Measurements from ENCODE around the gene MAGI2. TPM values are rescaled to one million over a fixed set of nuclear protein-coding genes. Genes with fewer than 3 reads are reported as not detected.
"Not testable (repeated sequence)": the region's sequence is repeated elsewhere in the genome, so short reads cannot be mapped to it uniquely, and the experiment has no call there.

Gene MAGI2
- total and polyA plus RNA-seq, 8 donors, result 1.3 to 4.0 (median 2.0) TPM

DNA sequence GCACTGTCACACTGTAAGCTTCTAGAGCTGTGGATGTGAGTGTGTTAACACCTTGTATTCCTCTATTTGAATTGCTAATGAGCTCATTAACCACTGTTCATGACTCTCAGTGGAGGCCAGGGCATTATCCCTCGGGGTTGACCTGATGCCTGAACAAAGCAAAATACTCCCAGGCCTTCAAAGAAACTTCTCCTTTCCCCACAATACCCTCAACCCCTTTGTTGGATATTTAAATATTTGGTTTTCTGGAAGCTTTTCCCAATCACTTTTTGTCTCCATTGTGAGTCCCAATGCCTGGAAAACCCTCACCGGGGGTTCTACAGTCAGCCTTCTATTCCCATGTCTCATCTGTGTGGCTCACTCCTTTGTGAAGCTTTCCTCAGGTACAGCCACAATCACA is 874.8 kb downstream of the MAGI2 start:
- 47 to 59% methylated on average over 2 of the region's 2 CpGs for WGBS, 2 donors
- TF ChIP-seq, protein P1, sequence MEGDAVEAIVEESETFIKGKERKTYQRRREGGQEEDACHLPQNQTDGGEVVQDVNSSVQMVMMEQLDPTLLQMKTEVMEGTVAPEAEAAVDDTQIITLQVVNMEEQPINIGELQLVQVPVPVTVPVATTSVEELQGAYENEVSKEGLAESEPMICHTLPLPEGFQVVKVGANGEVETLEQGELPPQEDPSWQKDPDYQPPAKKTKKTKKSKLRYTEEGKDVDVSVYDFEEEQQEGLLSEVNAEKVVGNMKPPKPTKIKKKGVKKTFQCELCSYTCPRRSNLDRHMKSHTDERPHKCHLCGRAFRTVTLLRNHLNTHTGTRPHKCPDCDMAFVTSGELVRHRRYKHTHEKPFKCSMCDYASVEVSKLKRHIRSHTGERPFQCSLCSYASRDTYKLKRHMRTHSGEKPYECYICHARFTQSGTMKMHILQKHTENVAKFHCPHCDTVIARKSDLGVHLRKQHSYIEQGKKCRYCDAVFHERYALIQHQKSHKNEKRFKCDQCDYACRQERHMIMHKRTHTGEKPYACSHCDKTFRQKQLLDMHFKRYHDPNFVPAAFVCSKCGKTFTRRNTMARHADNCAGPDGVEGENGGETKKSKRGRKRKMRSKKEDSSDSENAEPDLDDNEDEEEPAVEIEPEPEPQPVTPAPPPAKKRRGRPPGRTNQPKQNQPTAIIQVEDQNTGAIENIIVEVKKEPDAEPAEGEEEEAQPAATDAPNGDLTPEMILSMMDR (IDR thresholded peaks at IDR 0.05), result no peak
- Histone ChIP-seq H3K27me3 (no peaks in the 10 kb centered on the region), H3K36me3 (no peaks in the 10 kb centered on the region), H3K27ac (no peak overlapping the region), H3K4me3 (no peak overlapping the region), H3K4me1 (no peaks in the 10 kb centered on the region), H3K9me3 (no peaks in the 10 kb centered on the region)
- intact Hi-C loops (cut with DNase I), result no loop called here
- no peak for DNase-seq
- ATAC-seq, result no peak
- FAIRE-seq, result no peak

DNA sequence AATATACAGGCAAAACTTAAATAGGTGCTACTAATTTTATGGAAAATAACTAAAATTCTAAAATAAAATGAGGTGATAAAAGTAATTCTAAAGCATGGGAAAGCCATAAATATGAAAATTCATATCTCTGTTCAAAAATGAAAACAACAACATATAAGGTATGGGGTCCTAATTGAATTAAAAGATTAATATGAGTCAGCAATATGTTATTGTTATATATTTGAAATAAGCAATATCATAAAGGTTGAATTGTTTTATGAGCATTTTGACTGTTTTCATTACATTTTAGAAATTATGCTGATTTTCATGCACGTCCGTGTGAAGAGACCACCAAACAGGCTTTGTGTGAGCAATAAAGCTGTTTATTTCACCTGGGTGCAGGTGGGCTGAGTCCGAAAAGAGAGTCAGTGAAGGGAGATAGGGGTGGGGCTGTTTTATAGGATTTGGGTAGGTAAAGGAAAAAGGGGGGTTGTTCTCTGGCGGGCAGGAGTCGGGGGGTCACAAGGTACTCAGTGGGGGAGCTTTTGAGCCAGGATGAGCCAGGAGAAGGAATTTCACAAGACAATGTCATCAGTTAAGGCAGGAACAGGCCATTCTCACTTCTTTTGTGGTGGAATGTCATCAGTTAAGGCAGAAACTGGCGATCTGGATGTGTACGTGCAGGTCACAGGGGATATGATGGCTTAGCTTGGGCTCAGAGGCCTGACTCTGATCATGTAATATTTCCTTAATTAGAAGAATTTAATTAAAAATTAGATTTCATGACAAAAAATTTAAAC is 876.1 kb downstream of the MAGI2 start:
- WGBS, 2 donors, result 83 to 84% methylated on average over 6 to 7 of the region's 7 CpGs
- H3K27ac ChIP-seq; H3K4me1 ChIP-seq; H3K4me3 ChIP-seq; intact Hi-C loops (cut with DNase I); H3K27me3 ChIP-seq; ATAC-seq; H3K9me3 ChIP-seq; DNase-seq; FAIRE-seq; H3K36me3 ChIP-seq: not testable (repeated sequence)

DNA sequence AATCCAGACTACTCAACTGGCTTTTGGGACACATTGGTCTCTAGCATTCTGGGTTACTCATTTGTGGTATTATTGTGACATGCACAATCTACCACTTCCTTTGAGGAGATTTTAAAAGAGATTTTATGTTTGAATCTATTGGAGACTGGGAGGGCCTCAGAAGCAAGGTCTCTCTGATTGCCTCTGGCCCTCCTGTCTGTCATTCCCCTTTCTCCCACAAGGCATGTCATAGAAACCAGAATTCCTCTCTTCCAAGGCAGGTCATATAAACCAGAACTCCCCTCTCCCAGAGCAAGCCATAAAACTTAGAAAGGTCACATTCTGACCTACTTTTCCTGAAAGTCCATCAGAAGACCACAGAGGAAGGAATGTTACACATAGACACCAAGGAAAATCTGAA is 877.2 kb downstream of the MAGI2 start:
- no peak for ATAC-seq
- no peak for DNase-seq
- Histone ChIP-seq H3K27me3 (no peaks in the 10 kb centered on the region), H3K4me1 (no peaks in the 10 kb centered on the region), H3K36me3 (no peaks in the 10 kb centered on the region), H3K4me3 (no peak overlapping the region), H3K9me3 (no peaks in the 10 kb centered on the region), H3K27ac (no peak overlapping the region)
- intact Hi-C loops (cut with DNase I), result no loop called here
- TF ChIP-seq, protein P1 (IDR thresholded peaks at IDR 0.05), result no peak
- no peak for FAIRE-seq

DNA sequence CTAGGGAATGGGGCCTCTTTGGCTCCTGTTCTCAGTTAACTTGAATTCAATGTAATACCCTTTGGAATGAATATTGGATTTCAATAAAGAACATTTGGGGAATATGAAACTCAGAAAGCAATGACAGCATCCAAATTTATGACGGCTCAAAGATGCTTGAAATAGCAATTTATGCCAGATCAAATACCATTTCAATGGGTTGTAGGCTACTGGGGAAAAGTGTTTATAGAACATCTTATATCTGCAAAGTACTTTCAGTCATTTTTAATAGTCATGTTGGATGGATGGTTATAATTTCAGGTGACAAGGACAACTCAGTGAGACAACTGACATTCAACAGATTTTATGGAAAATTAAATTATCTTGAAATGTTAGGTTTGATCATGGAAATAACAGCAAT is 882.2 kb downstream of the MAGI2 start:
- FAIRE-seq (no peak), DNase-seq (no peak), ATAC-seq (no peak)
- no peaks in the 10 kb centered on the region for H3K36me3 ChIP-seq
- H3K4me1 ChIP-seq, result no peaks in the 10 kb centered on the region
- H3K4me3 ChIP-seq, result no peak overlapping the region
- H3K27ac ChIP-seq, result no peak overlapping the region
- TF ChIP-seq, protein P1 (IDR thresholded peaks at IDR 0.05), result no peak
- intact Hi-C loops (cut with DNase I), result no loop called here
- H3K9me3 ChIP-seq, result no peaks in the 10 kb centered on the region
- H3K27me3 ChIP-seq, result no peaks in the 10 kb centered on the region
- 44 to 93% methylated on average over 1 of the region's 1 CpG for WGBS, 2 donors

DNA sequence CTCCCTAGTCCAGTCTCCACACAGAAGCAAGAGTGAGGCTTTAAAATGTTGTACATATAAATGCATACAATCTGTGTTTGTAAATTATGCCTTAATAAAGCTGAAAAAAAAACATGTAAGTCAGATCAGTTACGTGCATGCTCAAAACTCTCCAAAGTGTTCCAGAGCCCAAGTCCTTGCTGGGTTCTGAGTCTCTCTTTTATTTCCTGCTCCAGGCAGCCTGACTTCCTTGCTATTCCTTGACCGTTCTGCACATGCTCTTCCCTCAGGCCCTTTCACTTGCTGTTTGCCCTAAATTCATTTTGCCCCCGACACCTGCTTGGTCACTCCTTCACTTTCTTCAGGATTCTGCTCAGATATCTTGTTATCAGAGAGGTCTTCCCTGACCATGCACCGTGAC is 884.8 kb downstream of the MAGI2 start:
- H3K4me1 ChIP-seq, result no peaks in the 10 kb centered on the region
- no peaks in the 10 kb centered on the region for H3K9me3 ChIP-seq
- H3K27me3 ChIP-seq, result no peaks in the 10 kb centered on the region
- ATAC-seq, result no peak
- TF ChIP-seq, protein P1 (IDR thresholded peaks at IDR 0.05), result no peak
- no peak overlapping the region for H3K27ac ChIP-seq
- no peak overlapping the region for H3K4me3 ChIP-seq
- no peaks in the 10 kb centered on the region for H3K36me3 ChIP-seq
- DNase-seq, result no peak
- intact Hi-C loops (cut with DNase I), result no loop called here
- WGBS, 2 donors, result 89 to 90% methylated on average over 4 of the region's 4 CpGs
- FAIRE-seq, result no peak

Data from pancreas (tissue), 10 donors.